A673 (cell line): ENCODE data around the gene PRF1. TPM values are rescaled to one million over a fixed set of nuclear protein-coding genes. Genes with fewer than 3 reads are reported as not detected.

Experiments used
- BruUV-seq: library from RNA; stranded (reverse); fragments of 400-500 nt; replicated peaks from 2 replicates; lab custom pipeline; 2021; lab: Mats Ljungman, UMichigan
- CTCF ChIA-PET: fragments of 300-600 bp; sonication (Branson Sonifier 250); formaldehyde crosslinking; loops from one replicate; lab custom pipeline; 2022; ENCODE audit warnings: antibody characterized with exemption; lab: Charles Lee
- POLR2A ChIA-PET: fragments of 300-600 bp; sonication (Branson Sonifier 250); formaldehyde crosslinking; loops from one replicate; lab custom pipeline; 2022; ENCODE audit warnings: antibody characterized with exemption; ENCODE audit not compliant: low non-redundant PET; lab: Charles Lee
- DNase-seq: peaks from one replicate; pipeline ENCODE4 v3.0.0-alpha.2; 2015; ENCODE audit warnings: low spot score
- H3K27ac ChIP-seq: fragments of 200-600 bp; sonication (generic); 2 replicates; pipeline ENCODE4 v1.5.1; 2016; ENCODE audit warnings: mixed run types, low read depth, mild to moderate bottlenecking, mixed read lengths, antibody characterized with exemption, low read length; ENCODE audit not compliant: poor library complexity, severe bottlenecking
- H3K27me3 ChIP-seq: fragments of 200-600 bp; sonication (generic); replicated peaks from 2 replicates; pipeline ENCODE4 v1.6.1; 2017; ENCODE audit warnings: mixed run types, low read depth, mild to moderate bottlenecking, mixed read lengths, antibody characterized with exemption, low read length; ENCODE audit not compliant: insufficient read depth, poor library complexity
- H3K36me3 ChIP-seq: fragments of 200-600 bp; sonication (generic); 2 replicates; pipeline ENCODE4 v1.6.1; 2016; ENCODE audit warnings: mixed run types, mild to moderate bottlenecking, mixed read lengths, antibody characterized with exemption, low read length; ENCODE audit not compliant: insufficient read depth, poor library complexity, severe bottlenecking
- H3K4me1 ChIP-seq: fragments of 200-600 bp; sonication (generic); 2 replicates; pipeline ENCODE4 v1.6.1; 2017; ENCODE audit warnings: mixed run types, mild to moderate bottlenecking, mixed read lengths, antibody characterized with exemption, low read length; ENCODE audit not compliant: insufficient read depth, poor library complexity, severe bottlenecking
- H3K4me3 ChIP-seq: fragments of 200-600 bp; sonication (generic); 2 replicates; pipeline ENCODE4 v1.5.1; 2016; ENCODE audit warnings: low read depth, mixed run types, mild to moderate bottlenecking, mixed read lengths, low read length; ENCODE audit not compliant: poor library complexity, severe bottlenecking
- H3K9me3 ChIP-seq: fragments of 200-600 bp; sonication (generic); 2 replicates; pipeline ENCODE4 v1.6.1; 2016; ENCODE audit warnings: mixed run types, low read depth, mild to moderate bottlenecking, mixed read lengths, antibody characterized with exemption, low read length; ENCODE audit not compliant: poor library complexity, severe bottlenecking
- EZH2 ChIP-seq: fragments of 200-600 bp; sonication (generic); IDR thresholded peaks from 2 replicates; pipeline ENCODE4 v1.6.1; 2017; ENCODE audit warnings: borderline replicate concordance, low read depth, mild to moderate bottlenecking, mixed read lengths, antibody characterized with exemption, low read length; ENCODE audit not compliant: poor library complexity, severe bottlenecking
- intact Hi-C: fragments of 100-400 bp; cut with micrococcal nuclease; formaldehyde crosslinking; loops from one replicate; pipeline ENCODE4 v1.10.0; 2022; ENCODE audit not compliant: unreplicated experiment
- total RNA-seq: library from RNA; stranded (reverse); gene quantifications from 2 replicates; pipeline ENCODE4 v1.2.3, GENCODE V29; 2021
- TF ChIP-seq, protein P1 (sequence below): fragments of 300-800, 200-600 bp; sonication (generic); conservative IDR thresholded peaks from 2 replicates; pipeline ENCODE4 v1.5.1; 2017; ENCODE audit warnings: low read depth, mild to moderate bottlenecking, antibody characterized with exemption, low read length, moderate library complexity, mixed read lengths

PRF1 gene
- total RNA-seq, 1 experiment from 2014 or later, result not detected

DNA sequence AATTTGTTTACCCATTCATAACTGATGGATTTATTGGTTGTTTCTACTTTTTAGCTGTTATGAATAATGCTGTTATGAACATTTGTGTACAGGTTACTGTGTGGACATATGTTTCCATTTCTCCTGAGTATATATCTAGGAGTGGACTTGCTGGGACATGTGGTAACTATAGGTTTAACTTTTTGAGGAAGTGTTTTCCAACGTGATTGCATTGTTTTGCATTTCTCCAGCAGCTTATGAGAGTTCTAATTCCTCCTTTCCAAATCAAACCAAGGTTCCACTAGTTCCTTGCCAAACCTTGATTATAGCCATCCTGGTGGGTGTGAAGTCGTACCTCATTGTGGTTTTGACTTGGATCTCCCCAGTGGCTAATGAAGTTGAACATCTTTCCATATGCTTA lies 2.6 kb upstream of the PRF1 start:
- H3K27me3 ChIP-seq, result no peaks in the 10 kb centered on the region
- no TSS peak for BruUV-seq
- H3K9me3 ChIP-seq, result no peaks in the 10 kb centered on the region
- CTCF ChIA-PET, result no interaction called here
- no peak for TF ChIP-seq EZH2
- TF ChIP-seq, protein P1, sequence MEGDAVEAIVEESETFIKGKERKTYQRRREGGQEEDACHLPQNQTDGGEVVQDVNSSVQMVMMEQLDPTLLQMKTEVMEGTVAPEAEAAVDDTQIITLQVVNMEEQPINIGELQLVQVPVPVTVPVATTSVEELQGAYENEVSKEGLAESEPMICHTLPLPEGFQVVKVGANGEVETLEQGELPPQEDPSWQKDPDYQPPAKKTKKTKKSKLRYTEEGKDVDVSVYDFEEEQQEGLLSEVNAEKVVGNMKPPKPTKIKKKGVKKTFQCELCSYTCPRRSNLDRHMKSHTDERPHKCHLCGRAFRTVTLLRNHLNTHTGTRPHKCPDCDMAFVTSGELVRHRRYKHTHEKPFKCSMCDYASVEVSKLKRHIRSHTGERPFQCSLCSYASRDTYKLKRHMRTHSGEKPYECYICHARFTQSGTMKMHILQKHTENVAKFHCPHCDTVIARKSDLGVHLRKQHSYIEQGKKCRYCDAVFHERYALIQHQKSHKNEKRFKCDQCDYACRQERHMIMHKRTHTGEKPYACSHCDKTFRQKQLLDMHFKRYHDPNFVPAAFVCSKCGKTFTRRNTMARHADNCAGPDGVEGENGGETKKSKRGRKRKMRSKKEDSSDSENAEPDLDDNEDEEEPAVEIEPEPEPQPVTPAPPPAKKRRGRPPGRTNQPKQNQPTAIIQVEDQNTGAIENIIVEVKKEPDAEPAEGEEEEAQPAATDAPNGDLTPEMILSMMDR, result no peak
- no peak overlapping the region for H3K4me3 ChIP-seq
- H3K4me1 ChIP-seq, result no peaks in the 10 kb centered on the region
- no peak overlapping the region for H3K27ac ChIP-seq
- intact Hi-C loops, result no loop called here
- no peak for DNase-seq
- no peaks in the 10 kb centered on the region for H3K36me3 ChIP-seq
- POLR2A ChIA-PET, result no interaction called here

DNA sequence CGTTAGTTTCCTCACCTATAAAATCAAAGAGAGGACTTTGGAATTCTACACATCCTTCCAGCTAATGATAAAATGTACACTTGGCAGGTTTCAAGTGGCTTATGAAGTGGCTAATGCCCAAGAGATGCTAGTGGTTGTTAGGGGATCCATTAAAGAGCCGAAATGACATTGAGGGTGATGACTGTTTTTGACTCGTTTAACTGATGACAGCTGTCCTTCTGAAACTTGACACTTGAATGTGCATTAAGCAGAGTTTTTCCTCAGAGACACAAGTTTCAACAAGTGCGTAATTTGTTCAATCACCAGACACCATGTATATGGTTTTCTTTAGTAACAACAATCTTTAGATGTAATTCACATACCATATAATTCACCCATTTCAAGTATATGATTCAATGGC lies 1.6 kb upstream of the PRF1 start:
- Histone ChIP-seq H3K9me3 (no peaks in the 10 kb centered on the region), H3K4me3 (no peak overlapping the region), H3K27ac (no peak overlapping the region), H3K27me3 (no peaks in the 10 kb centered on the region), H3K4me1 (no peaks in the 10 kb centered on the region), H3K36me3 (no peaks in the 10 kb centered on the region)
- no peak for DNase-seq
- TF ChIP-seq, protein P1, result no peak
- TF ChIP-seq EZH2, result no peak
- BruUV-seq, result no TSS peak
- intact Hi-C loops, result no loop called here
- ChIA-PET POLR2A (no interaction called here), CTCF (no interaction called here)

DNA sequence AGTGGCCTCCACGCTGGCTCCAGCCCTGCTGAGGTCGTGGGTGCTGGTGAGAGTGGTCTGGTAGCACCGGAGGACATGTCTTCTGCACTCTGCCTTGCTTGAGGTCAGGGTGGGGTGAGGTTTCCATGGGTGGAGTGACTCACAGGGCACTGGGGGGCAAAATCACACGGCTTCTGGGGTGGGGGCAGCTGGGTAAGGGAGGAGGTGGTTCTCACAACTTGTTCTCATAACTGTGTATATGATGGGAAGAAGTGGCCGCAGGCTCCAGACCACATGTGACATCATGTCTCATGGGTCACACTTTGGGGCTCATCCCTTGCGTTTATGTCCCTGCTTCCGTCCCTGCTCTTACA lies 884 bp upstream of the PRF1 start:
- no peaks in the 10 kb centered on the region for H3K36me3 ChIP-seq
- POLR2A ChIA-PET, result no interaction called here
- no peak for DNase-seq
- H3K4me1 ChIP-seq, result no peaks in the 10 kb centered on the region
- no peak overlapping the region for H3K27ac ChIP-seq
- CTCF ChIA-PET, result no interaction called here
- H3K27me3 ChIP-seq, result no peaks in the 10 kb centered on the region
- intact Hi-C loops, result no loop called here
- no peaks in the 10 kb centered on the region for H3K9me3 ChIP-seq
- TF ChIP-seq, protein P1, result no peak
- TF ChIP-seq EZH2, result no peak
- H3K4me3 ChIP-seq, result no peak overlapping the region
- BruUV-seq, result no TSS peak
